ENCODE data around the gene PSAP. TPM values are rescaled to one million over a fixed set of nuclear protein-coding genes. Genes with fewer than 3 reads are reported as not detected.

PSAP gene
- total and polyA plus RNA-seq, 2 experiments from 2014 or later: 686 to 987 TPM

DNA sequence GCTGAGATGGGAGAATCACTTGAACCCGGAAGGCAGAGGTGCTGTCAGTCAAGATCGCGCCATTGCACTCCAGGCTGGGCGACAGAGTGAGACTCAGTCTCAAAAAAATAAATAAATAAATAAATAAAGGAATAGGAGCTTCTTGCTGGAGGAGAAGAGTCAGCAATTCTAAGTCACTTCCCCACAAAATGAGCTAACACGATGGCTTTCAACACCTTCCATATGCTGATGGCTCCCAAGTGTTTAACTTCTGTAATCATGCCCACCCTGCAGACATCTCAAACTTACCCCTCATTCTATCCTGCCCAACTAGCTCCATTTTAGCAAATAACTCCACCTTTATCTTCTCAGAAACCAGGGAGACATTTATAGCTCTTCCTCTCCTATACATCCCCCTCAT is 21.2 kb downstream of the PSAP start:
- TF ChIP-seq EZH2phosphoT487 (IDR thresholded peaks at IDR 0.05; ENCODE audit: low read depth, severe bottlenecking, unreplicated experiment) (no peak), EZH2 (IDR thresholded peaks at IDR 0.05; ENCODE audit: borderline replicate concordance) (no peak)
- TF ChIP-seq, protein P1, sequence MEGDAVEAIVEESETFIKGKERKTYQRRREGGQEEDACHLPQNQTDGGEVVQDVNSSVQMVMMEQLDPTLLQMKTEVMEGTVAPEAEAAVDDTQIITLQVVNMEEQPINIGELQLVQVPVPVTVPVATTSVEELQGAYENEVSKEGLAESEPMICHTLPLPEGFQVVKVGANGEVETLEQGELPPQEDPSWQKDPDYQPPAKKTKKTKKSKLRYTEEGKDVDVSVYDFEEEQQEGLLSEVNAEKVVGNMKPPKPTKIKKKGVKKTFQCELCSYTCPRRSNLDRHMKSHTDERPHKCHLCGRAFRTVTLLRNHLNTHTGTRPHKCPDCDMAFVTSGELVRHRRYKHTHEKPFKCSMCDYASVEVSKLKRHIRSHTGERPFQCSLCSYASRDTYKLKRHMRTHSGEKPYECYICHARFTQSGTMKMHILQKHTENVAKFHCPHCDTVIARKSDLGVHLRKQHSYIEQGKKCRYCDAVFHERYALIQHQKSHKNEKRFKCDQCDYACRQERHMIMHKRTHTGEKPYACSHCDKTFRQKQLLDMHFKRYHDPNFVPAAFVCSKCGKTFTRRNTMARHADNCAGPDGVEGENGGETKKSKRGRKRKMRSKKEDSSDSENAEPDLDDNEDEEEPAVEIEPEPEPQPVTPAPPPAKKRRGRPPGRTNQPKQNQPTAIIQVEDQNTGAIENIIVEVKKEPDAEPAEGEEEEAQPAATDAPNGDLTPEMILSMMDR (IDR thresholded peaks at IDR 0.05; ENCODE audit: poor library complexity): no peak
- H4K20me1 ChIP-seq (ENCODE audit: insufficient read depth, poor library complexity, severe bottlenecking): peaks cover 44% of the 10 kb centered on the region
- peaks cover 49% of the 10 kb centered on the region for H3K79me2 ChIP-seq

DNA sequence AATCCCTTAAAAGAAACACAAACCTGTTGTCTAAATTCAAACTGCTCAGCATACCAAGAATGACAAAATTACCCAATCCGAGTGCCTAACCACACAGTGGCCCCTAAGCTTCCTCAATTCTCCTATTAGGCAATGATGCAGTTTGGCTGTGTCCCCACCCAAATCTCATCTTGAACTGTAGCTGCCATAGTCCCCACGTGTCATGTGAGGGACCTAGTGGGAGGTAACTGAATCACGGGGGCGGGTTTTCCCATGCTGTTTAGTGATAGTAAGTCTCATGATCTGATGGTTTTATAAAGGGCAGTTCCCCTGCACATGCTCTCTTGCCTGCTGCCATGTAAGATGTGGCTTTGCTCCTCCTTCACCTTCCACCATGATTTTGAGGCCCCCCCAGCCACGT is 21.9 kb downstream of the PSAP start:
- TF ChIP-seq EZH2 (IDR thresholded peaks at IDR 0.05; ENCODE audit: borderline replicate concordance): no peak
- TF ChIP-seq EZH2phosphoT487 (IDR thresholded peaks at IDR 0.05; ENCODE audit: low read depth, severe bottlenecking, unreplicated experiment): no peak
- TF ChIP-seq, protein P1 (IDR thresholded peaks at IDR 0.05; ENCODE audit: poor library complexity): no peak
- 86% methylated on average over 5 of the region's 5 CpGs for WGBS (ENCODE audit: low lambda C conversion rate, missing lambda C conversion rate)
- Histone ChIP-seq H3K4me2 (no peak overlapping the region), H3K9me2 (replicated peaks; ENCODE audit: insufficient read depth) (no peaks in the 10 kb centered on the region), H3K36me3 (replicated peaks; ENCODE audit: insufficient read depth, low read depth) (no peaks in the 10 kb centered on the region), H3K27ac (no peak overlapping the region), H3K4me3 (no peak overlapping the region), H3K9me3 (ENCODE audit: low read depth) (no peaks in the 10 kb centered on the region), H3K27me3 (no peaks in the 10 kb centered on the region), H2AFZ (no peak overlapping the region), H3K79me2 (peaks cover 42% of the 10 kb centered on the region), H3K4me1 (ENCODE audit: insufficient read depth) (no peaks in the 10 kb centered on the region), H4K20me1 (ENCODE audit: insufficient read depth, poor library complexity, severe bottlenecking) (peaks cover 37% of the 10 kb centered on the region)
- DNase-seq (ENCODE audit: low spot score): no peak

More for the DNA sequence above, 21.2 kb downstream of the PSAP start:
- Histone ChIP-seq H3K36me3 (replicated peaks; ENCODE audit: insufficient read depth, low read depth) (no peaks in the 10 kb centered on the region), H3K4me3 (no peak overlapping the region), H3K9me2 (replicated peaks; ENCODE audit: insufficient read depth) (no peaks in the 10 kb centered on the region), H3K4me2 (no peak overlapping the region), H3K27ac (no peak overlapping the region), H3K4me1 (ENCODE audit: insufficient read depth) (no peaks in the 10 kb centered on the region), H2AFZ (no peak overlapping the region), H3K9me3 (ENCODE audit: low read depth) (no peaks in the 10 kb centered on the region), H3K27me3 (no peaks in the 10 kb centered on the region)
- no peak for DNase-seq (ENCODE audit: low spot score)
- WGBS (ENCODE audit: low lambda C conversion rate, missing lambda C conversion rate): 99% methylated on average over 5 of the region's 5 CpGs

DNA sequence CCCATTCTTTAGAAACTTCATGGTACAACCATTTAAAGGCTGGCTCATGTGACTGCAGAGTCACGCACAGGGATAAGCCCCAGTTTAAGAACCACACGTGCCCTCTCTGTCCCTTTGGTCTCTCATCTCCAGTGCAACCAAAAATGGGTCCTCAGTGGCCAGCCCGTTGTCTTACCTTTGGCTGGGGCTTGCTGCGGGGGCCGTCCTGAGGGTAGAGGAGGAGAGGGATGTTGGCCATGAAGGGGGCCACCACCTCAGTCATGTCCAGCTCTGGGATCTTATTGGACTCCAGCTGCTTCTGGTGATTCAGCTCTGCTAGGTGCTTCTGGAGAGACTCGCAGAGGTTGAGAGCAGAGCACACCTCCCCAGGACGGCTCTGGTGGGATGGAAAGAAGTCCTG is 22.3 kb downstream of the PSAP start:
- Histone ChIP-seq H3K27ac (no peak overlapping the region), H3K9me3 (ENCODE audit: low read depth) (no peaks in the 10 kb centered on the region), H3K4me1 (ENCODE audit: insufficient read depth) (no peaks in the 10 kb centered on the region), H2AFZ (no peak overlapping the region), H3K4me2 (no peak overlapping the region), H4K20me1 (ENCODE audit: insufficient read depth, poor library complexity, severe bottlenecking) (peaks cover 32% of the 10 kb centered on the region), H3K9me2 (replicated peaks; ENCODE audit: insufficient read depth) (no peaks in the 10 kb centered on the region), H3K27me3 (no peaks in the 10 kb centered on the region), H3K4me3 (no peak overlapping the region), H3K79me2 (peaks cover 37% of the 10 kb centered on the region), H3K36me3 (replicated peaks; ENCODE audit: insufficient read depth, low read depth) (no peaks in the 10 kb centered on the region)
- no peak for TF ChIP-seq EZH2phosphoT487 (IDR thresholded peaks at IDR 0.05; ENCODE audit: low read depth, severe bottlenecking, unreplicated experiment)
- TF ChIP-seq, protein P1 (IDR thresholded peaks at IDR 0.05; ENCODE audit: poor library complexity): no peak
- no peak for TF ChIP-seq EZH2 (IDR thresholded peaks at IDR 0.05; ENCODE audit: borderline replicate concordance)
- WGBS (ENCODE audit: low lambda C conversion rate, missing lambda C conversion rate): 94% methylated on average over 7 of the region's 7 CpGs
- no peak for DNase-seq (ENCODE audit: low spot score)

DNA sequence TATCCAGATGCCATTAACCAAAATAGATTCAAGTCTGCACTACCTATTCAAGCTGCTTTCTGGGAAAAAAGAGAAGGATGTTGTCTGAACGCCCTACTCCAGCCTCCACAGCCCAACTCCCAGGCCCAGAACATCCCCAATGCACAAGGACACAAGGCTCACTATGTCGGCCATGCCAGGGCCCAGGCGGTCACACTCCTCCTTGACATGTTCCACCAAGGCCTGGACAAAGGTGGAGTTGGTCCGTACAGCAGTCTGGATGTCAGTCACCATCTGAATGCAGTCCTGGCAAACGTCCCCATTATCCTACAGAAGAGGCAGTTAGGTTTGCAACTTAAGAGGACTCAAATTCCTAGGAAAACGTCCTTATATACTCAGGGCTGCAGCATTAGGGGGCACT is 23.2 kb downstream of the PSAP start:
- WGBS (ENCODE audit: low lambda C conversion rate, missing lambda C conversion rate): 96% methylated on average over 6 of the region's 6 CpGs
- no peaks in the 10 kb centered on the region for H3K9me3 ChIP-seq (ENCODE audit: low read depth)
- H3K27ac ChIP-seq: no peak overlapping the region
- peaks cover 24% of the 10 kb centered on the region for H4K20me1 ChIP-seq (ENCODE audit: insufficient read depth, poor library complexity, severe bottlenecking)
- H2AFZ ChIP-seq: no peak overlapping the region
- H3K27me3 ChIP-seq: no peaks in the 10 kb centered on the region
- no peaks in the 10 kb centered on the region for H3K4me1 ChIP-seq (ENCODE audit: insufficient read depth)
- H3K4me2 ChIP-seq: no peak overlapping the region
- no peaks in the 10 kb centered on the region for H3K9me2 ChIP-seq (replicated peaks; ENCODE audit: insufficient read depth)
- H3K4me3 ChIP-seq: no peak overlapping the region
- peaks cover 28% of the 10 kb centered on the region for H3K79me2 ChIP-seq
- no peaks in the 10 kb centered on the region for H3K36me3 ChIP-seq (replicated peaks; ENCODE audit: insufficient read depth, low read depth)
- DNase-seq (ENCODE audit: low spot score): no peak
- TF ChIP-seq, protein P1 (IDR thresholded peaks at IDR 0.05; ENCODE audit: poor library complexity): no peak
- TF ChIP-seq EZH2 (IDR thresholded peaks at IDR 0.05; ENCODE audit: borderline replicate concordance): no peak
- no peak for TF ChIP-seq EZH2phosphoT487 (IDR thresholded peaks at IDR 0.05; ENCODE audit: low read depth, severe bottlenecking, unreplicated experiment)

Data from hepatocyte (in vitro differentiated cells).